GM12878 (cell line): ENCODE results near the gene KIF5A. TPM values are rescaled to one million over a fixed set of nuclear protein-coding genes. Genes with fewer than 3 reads are reported as not detected.

Experiments
- ATAC-seq: fragments of 200-7000 bp; cut with Tn5 transposase; 3 replicates; pipeline ENCODE4 v1.9.1; 2020; ENCODE audit warnings: mild to moderate bottlenecking, moderate library complexity
- BruUV-seq: library from RNA; stranded (reverse); fragments of 400-500 nt; replicated peaks from 2 replicates; lab custom pipeline; 2021; lab: Mats Ljungman, UMichigan
- CTCF ChIA-PET: fragments of 300-600 bp; sonication (Branson Sonifier 250); formaldehyde crosslinking; extraction: SDS; loops from one replicate; lab custom pipeline; 2021; ENCODE audit warnings: inconsistent platforms; lab: Yijun Ruan, JAX
- POLR2A ChIA-PET: fragments of 350-600 bp; formaldehyde crosslinking; extraction: SDS; loops from one replicate; lab custom pipeline; 2021; ENCODE audit warnings: inconsistent platforms; lab: Charles Lee
- RAD21 ChIA-PET: fragments of 300-600 bp; sonication (Branson Sonifier 250); formaldehyde crosslinking; loops from one replicate; lab custom pipeline; 2023; ENCODE audit warnings: antibody characterized with exemption; ENCODE audit not compliant: unreplicated experiment; lab: Charles Lee
- SMC1A ChIA-PET: fragments of 300-600 bp; sonication (Branson Sonifier 250); formaldehyde crosslinking; loops from one replicate; lab custom pipeline; 2023; ENCODE audit not compliant: unreplicated experiment, uncharacterized antibody; lab: Charles Lee
- DNase-seq: peaks from one replicate; pipeline ENCODE4 v3.0.0-alpha.2; 2011; ENCODE audit warnings: low read depth, low spot score
- FAIRE-seq: peaks from 3 replicates; lab custom pipeline; 2011; peaks lifted over from hg19 to GRCh38; lab: Jason Lieb, UNC
- H2AFZ ChIP-seq: 2 replicates; pipeline ENCODE4 v1.6.0; 2011; ENCODE audit warnings: low read depth, low read length, control low read depth; ENCODE audit not compliant: control insufficient read depth
- H3K27ac ChIP-seq: 2 replicates; pipeline ENCODE4 v1.5.1; 2011; ENCODE audit warnings: control low read depth; ENCODE audit not compliant: control insufficient read depth, insufficient read depth
- H3K27me3 ChIP-seq, 2 experiments: replicated peaks in 1 of 2; 2 replicates each; pipeline versions ENCODE4 v1.6.0 to v1.6.1; 2011; ENCODE audit warnings: low read length in 1 of 2; ENCODE audit not compliant: control insufficient read depth in 2 of 2, insufficient read depth in 2 of 2
- H3K36me3 ChIP-seq, 2 experiments: 2 replicates each; pipeline ENCODE4 v1.5.1; 2011; ENCODE audit warnings: low read length in 1 of 2; ENCODE audit not compliant: control insufficient read depth in 2 of 2, insufficient read depth in 2 of 2
- H3K4me1 ChIP-seq: 2 replicates; pipeline ENCODE4 v1.6.1; 2011; ENCODE audit warnings: mild to moderate bottlenecking, low read length, moderate library complexity, mixed read lengths; ENCODE audit not compliant: control insufficient read depth, insufficient read depth
- H3K4me2 ChIP-seq: 2 replicates; pipeline ENCODE4 v1.6.0; 2011; ENCODE audit warnings: control low read depth; ENCODE audit not compliant: control insufficient read depth, insufficient read depth
- H3K4me3 ChIP-seq: fragments of 200-600 bp; sonication (generic); 2 replicates; pipeline ENCODE4 v1.5.1; 2016
- H3K79me2 ChIP-seq: 2 replicates; pipeline ENCODE4 v1.6.0; 2011; ENCODE audit warnings: low read length; ENCODE audit not compliant: control insufficient read depth, insufficient read depth
- H3K9ac ChIP-seq: 2 replicates; pipeline ENCODE4 v1.8.0; 2011; ENCODE audit warnings: low read length, control low read depth, mixed read lengths; ENCODE audit not compliant: control insufficient read depth, insufficient read depth
- H3K9me3 ChIP-seq: replicated peaks from 3 replicates; pipeline ENCODE4 v1.5.1; 2011; ENCODE audit warnings: mild to moderate bottlenecking, low read length; ENCODE audit not compliant: control insufficient read depth, insufficient read depth
- H4K20me1 ChIP-seq: 2 replicates; pipeline ENCODE4 v1.6.0; 2011; ENCODE audit not compliant: control insufficient read depth, insufficient read depth
- BCL3 ChIP-seq: IDR thresholded peaks from 2 replicates; pipeline ENCODE4 v1.6.1; 2011; ENCODE audit warnings: borderline replicate concordance, low read depth, mild to moderate bottlenecking, moderate library complexity, low read length; ENCODE audit not compliant: insufficient read depth, poor library complexity, severe bottlenecking
- E2F8 ChIP-seq: fragments of 450-650 bp; IDR thresholded peaks from 2 replicates; pipeline ENCODE4 v1.6.1; 2018; ENCODE audit warnings: mild to moderate bottlenecking, low read depth, moderate library complexity; ENCODE audit not compliant: partially characterized antibody
- LARP7 ChIP-seq: fragments of 450-650 bp; IDR thresholded peaks from 2 replicates; pipeline ENCODE4 v1.6.1; 2017; ENCODE audit warnings: mild to moderate bottlenecking
- MEF2B ChIP-seq: fragments of 450-650 bp; IDR thresholded peaks from 2 replicates; pipeline ENCODE4 v1.6.1; 2018; ENCODE audit warnings: mild to moderate bottlenecking, moderate library complexity; ENCODE audit not compliant: partially characterized antibody, poor library complexity, severe bottlenecking
- RUNX3 ChIP-seq: IDR thresholded peaks from 2 replicates; pipeline ENCODE4 v1.6.1; 2012; ENCODE audit warnings: low read length, inconsistent platforms
- WGBS: methylation state at CpG from one replicate; pipeline ENCODE4 v1.1.6; 2016; ENCODE audit warnings: low lambda C conversion rate; ENCODE audit not compliant: insufficient replicate concordance, insufficient coverage; ENCODE audit errors: missing lambda C conversion rate; 5-methylcytosine and 5-hydroxymethylcytosine counted together
- in situ Hi-C: fragments of 300-500 bp; cut with MboI; formaldehyde crosslinking; loops from 9 replicates; pipeline ENCODE4 v1.14.3; 2018; ENCODE audit warnings: mixed read lengths
- intact Hi-C: fragments of 100-400 bp; cut with micrococcal nuclease; formaldehyde crosslinking; loops from one replicate; pipeline ENCODE4 v1.14.2; 2022; ENCODE audit not compliant: unreplicated experiment
- polyA plus RNA-seq, 11 experiments: library from polyadenylated mRNA; depleted of rRNA in 4 of 11; unstranded in 6 of 11; stranded (reverse) in 5 of 11; fragments of >200 nt; fragmentation: Nextera tagmentation in 4 of 11; fragmentation: Illumina TruSeq in 1 of 11; extraction: Ambion mirVana in 4 of 11; extraction: Trizol in 1 of 11; gene quantifications; 1 replicate in 1 of 11; 2 replicates in 10 of 11; pipeline versions ENCODE4 v1.2.1 to v1.2.3, GENCODE V29; 2011 to 2016; ENCODE audit warnings: inconsistent platforms in 2 of 11, missing spikeins in 2 of 11, low read depth in 1 of 11
- total RNA-seq, 4 experiments: library from RNA; depleted of rRNA in 3 of 4; stranded (reverse); fragments of >200 nt in 3 of 4; fragmentation: Illumina TruSeq in 1 of 4; extraction: Trizol in 1 of 4; gene quantifications; 2 replicates each; pipeline versions ENCODE4 v1.2.1 to v1.2.3, GENCODE V29; 2013 to 2021
- TF ChIP-seq, protein P1 (sequence below): fragments of 450-650 bp; IDR thresholded peaks from 2 replicates; pipeline ENCODE4 v1.6.1; 2016; ENCODE audit warnings: mild to moderate bottlenecking

Gene KIF5A
- total and polyA plus RNA-seq, 10 of the 15 experiments (the other 5 are each of a cell fraction or from before 2014, with no cell fraction given), result 0.35 to 2.9 (median 0.97) TPM

DNA sequence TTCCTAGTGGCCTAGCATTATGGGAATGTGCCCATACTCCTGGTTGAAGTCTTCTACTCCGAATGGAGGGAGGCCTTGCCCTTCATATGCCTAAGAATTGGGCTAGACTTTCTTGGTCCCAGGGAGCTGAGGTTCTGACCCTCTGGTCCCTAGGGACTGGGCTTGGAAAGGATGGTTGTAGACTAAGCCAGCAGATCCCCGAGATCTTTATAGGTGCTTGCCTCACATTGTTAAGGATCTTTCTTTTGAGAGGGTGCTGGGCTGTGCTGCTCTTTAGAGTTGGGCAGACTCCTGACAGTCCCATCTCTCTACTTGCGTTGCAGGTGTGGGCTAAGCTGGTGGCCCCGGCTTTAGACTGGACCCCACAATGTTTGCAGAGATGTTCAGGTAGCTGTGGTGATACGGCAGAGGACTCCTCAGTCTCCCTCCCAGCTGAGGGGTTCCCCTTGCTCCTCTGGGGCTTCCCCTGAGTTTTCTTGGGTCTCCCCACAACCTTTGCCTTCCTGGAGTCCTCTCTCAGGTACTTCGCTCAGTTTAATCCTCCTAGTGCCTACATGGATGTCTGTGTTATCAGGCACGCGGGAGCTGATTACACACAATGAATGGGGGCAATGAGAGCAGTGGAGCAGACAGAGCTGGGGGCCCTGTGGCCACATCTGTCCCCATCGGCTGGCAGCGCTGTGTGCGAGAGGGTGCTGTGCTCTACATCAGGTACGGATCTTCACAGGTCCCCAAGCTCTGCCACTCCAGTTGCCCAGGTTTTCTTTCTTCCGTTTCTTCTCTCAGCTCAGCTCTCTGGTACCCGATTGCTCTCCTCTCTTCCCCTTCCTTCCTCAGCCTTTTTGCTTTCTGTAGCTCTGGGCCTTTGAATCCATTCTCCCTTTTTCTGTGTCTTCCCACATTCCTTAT, 25.9 kb upstream of the KIF5A start:
- H3K9ac ChIP-seq, result peak overlapping the region; percentile 86
- ChIA-PET CTCF (interaction anchor here (0.6 to 2.6 kb wide), 13 partner anchors 8 to 767 kb away, joined by 3 to 16 read pairs (median 4); partner anchors contain the start of genes B4GALNT1 and GLI1), POLR2A (interaction anchor here (0.5 to 2.2 kb wide), 8 partner anchors 22 to 834 kb away, joined by 3 to 11 read pairs (median 4); partner anchors contain the start of genes DCTN2 and MARS1), RAD21 (interaction anchor here (0.5 to 2.1 kb wide), 11 partner anchors 9 to 280 kb away, joined by 3 to 11 read pairs (median 3); partner anchors contain the start of genes DCTN2 and GLI1), SMC1A (interaction anchor here (0.6 to 1.9 kb wide), 7 partner anchors 9 to 111 kb away, joined by 3 to 9 read pairs (median 3); partner anchors contain the start of gene INHBE)
- H3K4me3 ChIP-seq, result peak overlapping the region; percentile 99
- TF ChIP-seq RUNX3 (no peak), LARP7 (0 out of 2 replicates have a peak, but pooled peaks have one; percentile 25), E2F8 (no peak), MEF2B (peak; percentile 81), BCL3 (peak; percentile 18)
- TF ChIP-seq, protein P1, sequence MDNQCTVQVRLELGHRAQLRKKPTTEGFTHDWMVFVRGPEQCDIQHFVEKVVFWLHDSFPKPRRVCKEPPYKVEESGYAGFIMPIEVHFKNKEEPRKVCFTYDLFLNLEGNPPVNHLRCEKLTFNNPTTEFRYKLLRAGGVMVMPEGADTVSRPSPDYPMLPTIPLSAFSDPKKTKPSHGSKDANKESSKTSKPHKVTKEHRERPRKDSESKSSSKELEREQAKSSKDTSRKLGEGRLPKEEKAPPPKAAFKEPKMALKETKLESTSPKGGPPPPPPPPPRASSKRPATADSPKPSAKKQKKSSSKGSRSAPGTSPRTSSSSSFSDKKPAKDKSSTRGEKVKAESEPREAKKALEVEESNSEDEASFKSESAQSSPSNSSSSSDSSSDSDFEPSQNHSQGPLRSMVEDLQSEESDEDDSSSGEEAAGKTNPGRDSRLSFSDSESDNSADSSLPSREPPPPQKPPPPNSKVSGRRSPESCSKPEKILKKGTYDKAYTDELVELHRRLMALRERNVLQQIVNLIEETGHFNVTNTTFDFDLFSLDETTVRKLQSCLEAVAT, result peak; percentile 78
- 50% methylated on average over 14 of the region's 14 CpGs for WGBS
- H2AFZ ChIP-seq, result no peak overlapping the region
- DNase-seq (no peak), FAIRE-seq (peak; percentile 81), ATAC-seq (no peak)
- H4K20me1 ChIP-seq, result no peaks in the 10 kb centered on the region
- intact Hi-C loops (loop anchor here (2.0 to 5.0 kb wide), 3 partner anchors 23 to 62 kb away; partner anchors contain the start of genes ARHGAP9 and DCTN2), in situ Hi-C loops (no loop called here)
- no peaks in the 10 kb centered on the region for H3K27me3 ChIP-seq
- peak overlapping the region; percentile 87 for H3K27ac ChIP-seq
- BruUV-seq, result no TSS peak
- no peaks in the 10 kb centered on the region for H3K9me3 ChIP-seq
- H3K79me2 ChIP-seq, result peaks cover 36% of the 10 kb centered on the region
- peaks cover 29% of the 10 kb centered on the region for H3K4me1 ChIP-seq
- H3K36me3 ChIP-seq, result peaks cover 13 to 17% of the 10 kb centered on the region in 2 experiments
- H3K4me2 ChIP-seq, result peak overlapping the region; percentile 96
